ENCODE measurements around the gene VTI1A. TPM values are rescaled to one million over a fixed set of nuclear protein-coding genes. Genes with fewer than 3 reads are reported as not detected.

Gene VTI1A
- total and polyA plus RNA-seq, 2 of the 13 experiments (the other 11 are each of a cell fraction or from before 2014, with no cell fraction given), result 11.7 to 32.7 TPM

GRCh38 chr10:112741830-112742402 lies 294.9 kb downstream of the VTI1A start (continued):
- no peak for TF ChIP-seq SRY (CRISPR knock-in tag; IDR thresholded peaks at IDR 0.05)
- no peak for TF ChIP-seq CHD2 (IDR thresholded peaks at IDR 0.05; ENCODE audit: low read depth, low read length)
- TF ChIP-seq POLR2G (IDR thresholded peaks at IDR 0.05; ENCODE audit: low read depth, low read length), result no peak
- TF ChIP-seq SMC3 (IDR thresholded peaks at IDR 0.05; ENCODE audit: low read length), result no peak
- no peak for TF ChIP-seq ZNF773 (CRISPR knock-in tag; IDR thresholded peaks at IDR 0.05; ENCODE audit: borderline replicate concordance)
- no peak for TF ChIP-seq ZNF296 (CRISPR knock-in tag; conservative IDR thresholded peaks at IDR 0.05)
- no peak for TF ChIP-seq AGO1 (IDR thresholded peaks at IDR 0.05; ENCODE audit: low read depth, low read length, poor library complexity, severe bottlenecking)
- no peak for TF ChIP-seq PCBP1 (IDR thresholded peaks at IDR 0.05; ENCODE audit: borderline replicate concordance, low read depth, low read length)
- no peak for TF ChIP-seq ZNF34 (CRISPR knock-in tag; IDR thresholded peaks at IDR 0.05; ENCODE audit: borderline replicate concordance)
- TF ChIP-seq SCMH1 (CRISPR knock-in tag; IDR thresholded peaks at IDR 0.05; ENCODE audit: borderline replicate concordance), result no peak
- no peak for TF ChIP-seq CSRNP2 (CRISPR knock-in tag; conservative IDR thresholded peaks at IDR 0.05; ENCODE audit: low read depth)
- 0 out of 2 replicates have a peak, but pooled peaks have one; percentile 34 for TF ChIP-seq ZNF792 (CRISPR knock-in tag; IDR thresholded peaks at IDR 0.05)
- no peak for TF ChIP-seq ZNF790 (CRISPR knock-in tag; IDR thresholded peaks at IDR 0.05; ENCODE audit: borderline replicate concordance)
- no peak for TF ChIP-seq ZNF512 (CRISPR knock-in tag; IDR thresholded peaks at IDR 0.05)
- TF ChIP-seq ZBTB8A (CRISPR knock-in tag; IDR thresholded peaks at IDR 0.05; ENCODE audit: borderline replicate concordance, low read depth), result no peak
- TF ChIP-seq MED8 (CRISPR knock-in tag; IDR thresholded peaks at IDR 0.05; ENCODE audit: insufficient replicate concordance), result no peak
- no peak for TF ChIP-seq RFX1 (IDR thresholded peaks at IDR 0.05)
- peak; percentile 76; the same call in 1 of the 2 replicates for TF ChIP-seq SOX5 (CRISPR knock-in tag; IDR thresholded peaks at IDR 0.05; ENCODE audit: borderline replicate concordance)
- TF ChIP-seq ZNF33B (CRISPR knock-in tag; IDR thresholded peaks at IDR 0.05), result no peak
- TF ChIP-seq ZBTB21 (CRISPR knock-in tag; IDR thresholded peaks at IDR 0.05), result no peak
- 0 out of 2 replicates have a peak, but pooled peaks have one; percentile 16 for TF ChIP-seq RFX3 (CRISPR knock-in tag; IDR thresholded peaks at IDR 0.05)

Data from HepG2 (cell line).